GM12872 (cell line): ENCODE results near the gene TUT4.

Experiments used
- CTCF ChIP-seq: IDR thresholded peaks from 3 replicates; pipeline ENCODE4 v1.5.1; 2011; ENCODE audit warnings: low read depth, mild to moderate bottlenecking, low read length, moderate library complexity; ENCODE audit not compliant: insufficient read depth

TUT4 gene

GRCh38 chr1:52554267-52554640, 1.4 kb upstream of the TUT4 start:
- TF ChIP-seq CTCF: no peak

GRCh38 chr1:52553362-52554266, 722 bp upstream of the TUT4 start:
- TF ChIP-seq CTCF: no peak

GRCh38 chr1:52552236-52552504, 722 bp downstream of the TUT4 start:
- TF ChIP-seq CTCF: no peak

- TF ChIP-seq CTCF: no peak
Observed at GRCh38 chr1:52551507-52552235, 1.2 kb downstream of the TUT4 start.

GRCh38 chr1:52550447-52550846, 2.4 kb downstream of the TUT4 start:
- no peak for TF ChIP-seq CTCF

GRCh38 chr1:52549267-52549666, 3.6 kb downstream of the TUT4 start:
- no peak for TF ChIP-seq CTCF

- no peak for TF ChIP-seq CTCF
Observed at GRCh38 chr1:52546852-52547251, 6.0 kb downstream of the TUT4 start.
